ELR (cell line): ENCODE results near the gene CAPZA1.
"Not testable (repeated sequence)": the region's sequence is repeated elsewhere in the genome, so short reads cannot be mapped to it uniquely, and the experiment has no call there.

Experiments used
- DNase-seq: peaks from one replicate; pipeline ENCODE4 v3.0.0-alpha.2; 2015; ENCODE audit warnings: low read depth

Gene CAPZA1

GRCh38 chr1:112626887-112627286 is 7.3 kb downstream of the CAPZA1 start:
- no peak for DNase-seq

GRCh38 chr1:112628516-112628915 is 8.9 kb downstream of the CAPZA1 start:
- DNase-seq, result no peak

- no peak for DNase-seq
Measured at GRCh38 chr1:112629256-112629655, 9.6 kb downstream of the CAPZA1 start.

GRCh38 chr1:112633628-112634027 is 14.0 kb downstream of the CAPZA1 start:
- no peak for DNase-seq

GRCh38 chr1:112634367-112634766 is 14.7 kb downstream of the CAPZA1 start:
- no peak for DNase-seq

- DNase-seq, result no peak
Measured at GRCh38 chr1:112636056-112636455, 16.4 kb downstream of the CAPZA1 start.

- peak; percentile 32 for DNase-seq
Measured at GRCh38 chr1:112636597-112637253, 17.1 kb downstream of the CAPZA1 start.

GRCh38 chr1:112637254-112638109 is 17.9 kb downstream of the CAPZA1 start:
- DNase-seq, result peak; percentile 31

GRCh38 chr1:112638110-112638428 is 18.4 kb downstream of the CAPZA1 start:
- DNase-seq, result peak; percentile 44

- DNase-seq, result not testable (repeated sequence)
Measured at GRCh38 chr1:112640437-112640836, 20.8 kb downstream of the CAPZA1 start.

- no peak for DNase-seq
Measured at GRCh38 chr1:112643080-112643479, 23.4 kb downstream of the CAPZA1 start.

GRCh38 chr1:112646225-112646624 is 26.6 kb downstream of the CAPZA1 start:
- no peak for DNase-seq

- no peak for DNase-seq
Measured at GRCh38 chr1:112651205-112651604, 31.6 kb downstream of the CAPZA1 start.

GRCh38 chr1:112665857-112666256 is 46.2 kb downstream of the CAPZA1 start:
- DNase-seq, result no peak

GRCh38 chr1:112666946-112667345 is 47.3 kb downstream of the CAPZA1 start:
- no peak for DNase-seq

- DNase-seq, result no peak
Measured at GRCh38 chr1:112672009-112672408, 52.4 kb downstream of the CAPZA1 start.

- no peak for DNase-seq
Measured at GRCh38 chr1:112672842-112673241, 53.2 kb downstream of the CAPZA1 start.

GRCh38 chr1:112673592-112674439 is 54.2 kb downstream of the CAPZA1 start:
- DNase-seq, result peak; percentile 80

- DNase-seq, result peak; percentile 86
Measured at GRCh38 chr1:112674440-112674985, 54.9 kb downstream of the CAPZA1 start, which contains the start of gene MOV10. TSS of gene MOV10 (plus strand) at chr1:112674659. CDS start at chr1:112674913, 254 bp downstream.

GRCh38 chr1:112674986-112675727 is 55.5 kb downstream of the CAPZA1 start:
- peak; percentile 58 for DNase-seq

- DNase-seq, result no peak
Measured at GRCh38 chr1:112675728-112676381, 56.2 kb downstream of the CAPZA1 start.
